Panc1 (cell line): Measurements from ENCODE around the gene ZNF462. TPM values are rescaled to one million over a fixed set of nuclear protein-coding genes. Genes with fewer than 3 reads are reported as not detected.

Source experiments
- ATAC-seq: fragments of 200-7000 bp; cut with Tn5 transposase; 2 replicates; pipeline ENCODE4 v1.9.1; 2020; ENCODE audit warnings: mild to moderate bottlenecking, moderate library complexity
- BruUV-seq: library from RNA; stranded (reverse); fragments of 400-500 nt; replicated peaks from 2 replicates; lab custom pipeline; 2021; lab: Mats Ljungman, UMichigan
- CTCF ChIA-PET: fragments of 300-600 bp; sonication (Branson Sonifier 250); formaldehyde crosslinking; loops from one replicate; lab custom pipeline; 2022; ENCODE audit warnings: antibody characterized with exemption; lab: Charles Lee
- POLR2A ChIA-PET: fragments of 300-600 bp; sonication (Branson Sonifier 250); formaldehyde crosslinking; loops from one replicate; lab custom pipeline; 2022; ENCODE audit warnings: antibody characterized with exemption; lab: Charles Lee
- DNase-seq: peaks from one replicate; pipeline ENCODE4 v3.0.0-alpha.2; 2010; ENCODE audit warnings: low read depth, low spot score
- H3K27ac ChIP-seq: 2 replicates; pipeline ENCODE4 v1.5.1; 2011; ENCODE audit warnings: mild to moderate bottlenecking, low read length, inconsistent platforms
- H3K27me3 ChIP-seq: fragments of 200-500 bp; sonication (Bioruptor generic); 2 replicates; pipeline ENCODE4 v1.6.0; 2014; ENCODE audit warnings: low read length, inconsistent platforms; ENCODE audit not compliant: control insufficient read depth, insufficient read depth
- H3K36me3 ChIP-seq: fragments of 200-500 bp; sonication (Bioruptor generic); 2 replicates; pipeline ENCODE4 v1.5.1; 2014; ENCODE audit warnings: inconsistent platforms, mild to moderate bottlenecking, low read length, moderate library complexity; ENCODE audit not compliant: control insufficient read depth, insufficient read depth
- H3K4me1 ChIP-seq: 2 replicates; pipeline ENCODE4 v1.5.1; 2011; ENCODE audit warnings: inconsistent platforms, mild to moderate bottlenecking, low read length, moderate library complexity; ENCODE audit not compliant: control insufficient read depth, insufficient read depth
- H3K4me3 ChIP-seq, 2 experiments: 2 replicates each; pipeline ENCODE4 v1.5.1; 2011 to 2012; ENCODE audit warnings: low read depth in 2 of 2, low read length in 2 of 2, mild to moderate bottlenecking in 2 of 2, inconsistent platforms in 1 of 2, moderate library complexity in 1 of 2
- H3K9me3 ChIP-seq: fragments of 200-500 bp; sonication (Bioruptor generic); 2 replicates; pipeline ENCODE4 v1.5.1; 2014; ENCODE audit warnings: low read depth, mild to moderate bottlenecking, inconsistent platforms, low read length, moderate library complexity; ENCODE audit not compliant: control insufficient read depth, insufficient read depth
- CTCF ChIP-seq: fragments of 450-650 bp; IDR thresholded peaks from 2 replicates; pipeline ENCODE4 v1.5.1; 2017; ENCODE audit warnings: mild to moderate bottlenecking
- POLR2AphosphoS5 ChIP-seq: IDR thresholded peaks from 2 replicates; pipeline ENCODE4 v1.6.1; 2012; ENCODE audit warnings: mild to moderate bottlenecking, low read depth, low read length, moderate library complexity
- SIN3A ChIP-seq: IDR thresholded peaks from 2 replicates; pipeline ENCODE4 v1.6.1; 2012; ENCODE audit warnings: low read depth, mild to moderate bottlenecking, low read length, moderate library complexity, borderline replicate concordance; ENCODE audit not compliant: insufficient read depth
- TCF7L2 ChIP-seq: IDR thresholded peaks from 2 replicates; pipeline ENCODE4 v1.6.1; 2011; ENCODE audit warnings: mild to moderate bottlenecking, low read depth, low read length, inconsistent platforms
- in situ Hi-C: cut with HindIII; loops from 2 replicates; pipeline ENCODE4 v1.10.0; 2016; ENCODE audit warnings: low sequenced_read_pairs, low pct_unique_long_range_greater_than_20kb
- intact Hi-C: fragments of 100-400 bp; cut with micrococcal nuclease; formaldehyde crosslinking; loops from one replicate; pipeline ENCODE4 v1.10.0; 2022; ENCODE audit not compliant: unreplicated experiment
- total RNA-seq: library from RNA; stranded (reverse); gene quantifications from one replicate; pipeline ENCODE4 v1.2.1, GENCODE V29; 2021; ENCODE audit not compliant: unreplicated experiment
- TF ChIP-seq, protein P1 (sequence below), 2 experiments: IDR thresholded peaks; 2 replicates each; pipeline ENCODE4 v1.6.1; 2011 to 2012; ENCODE audit warnings: low read depth in 2 of 2, control low read depth in 1 of 2, low read length in 1 of 2, mild to moderate bottlenecking in 1 of 2, moderate library complexity in 1 of 2; ENCODE audit not compliant: insufficient read depth in 1 of 2

The ZNF462 gene
- total RNA-seq, 1 experiment from 2014 or later, result 34.8 TPM

GRCh38 chr9:106868087-106868486, 5.1 kb downstream of the ZNF462 start:
- no peak overlapping the region for H3K27ac ChIP-seq
- intact Hi-C loops (loop anchor here (10.0 kb wide), 1 partner anchor 307 kb away; no protein-coding TSS in a partner anchor), in situ Hi-C loops (no loop called here)
- peaks cover 27% of the 10 kb centered on the region for H3K4me1 ChIP-seq
- H3K4me3 ChIP-seq, result no peak overlapping the region
- no TSS peak for BruUV-seq
- no peak for ATAC-seq
- POLR2A ChIA-PET, result no interaction called here
- CTCF ChIA-PET, result no interaction called here
- no peaks in the 10 kb centered on the region for H3K36me3 ChIP-seq
- TF ChIP-seq SIN3A, result no peak
- TF ChIP-seq, protein P1, sequence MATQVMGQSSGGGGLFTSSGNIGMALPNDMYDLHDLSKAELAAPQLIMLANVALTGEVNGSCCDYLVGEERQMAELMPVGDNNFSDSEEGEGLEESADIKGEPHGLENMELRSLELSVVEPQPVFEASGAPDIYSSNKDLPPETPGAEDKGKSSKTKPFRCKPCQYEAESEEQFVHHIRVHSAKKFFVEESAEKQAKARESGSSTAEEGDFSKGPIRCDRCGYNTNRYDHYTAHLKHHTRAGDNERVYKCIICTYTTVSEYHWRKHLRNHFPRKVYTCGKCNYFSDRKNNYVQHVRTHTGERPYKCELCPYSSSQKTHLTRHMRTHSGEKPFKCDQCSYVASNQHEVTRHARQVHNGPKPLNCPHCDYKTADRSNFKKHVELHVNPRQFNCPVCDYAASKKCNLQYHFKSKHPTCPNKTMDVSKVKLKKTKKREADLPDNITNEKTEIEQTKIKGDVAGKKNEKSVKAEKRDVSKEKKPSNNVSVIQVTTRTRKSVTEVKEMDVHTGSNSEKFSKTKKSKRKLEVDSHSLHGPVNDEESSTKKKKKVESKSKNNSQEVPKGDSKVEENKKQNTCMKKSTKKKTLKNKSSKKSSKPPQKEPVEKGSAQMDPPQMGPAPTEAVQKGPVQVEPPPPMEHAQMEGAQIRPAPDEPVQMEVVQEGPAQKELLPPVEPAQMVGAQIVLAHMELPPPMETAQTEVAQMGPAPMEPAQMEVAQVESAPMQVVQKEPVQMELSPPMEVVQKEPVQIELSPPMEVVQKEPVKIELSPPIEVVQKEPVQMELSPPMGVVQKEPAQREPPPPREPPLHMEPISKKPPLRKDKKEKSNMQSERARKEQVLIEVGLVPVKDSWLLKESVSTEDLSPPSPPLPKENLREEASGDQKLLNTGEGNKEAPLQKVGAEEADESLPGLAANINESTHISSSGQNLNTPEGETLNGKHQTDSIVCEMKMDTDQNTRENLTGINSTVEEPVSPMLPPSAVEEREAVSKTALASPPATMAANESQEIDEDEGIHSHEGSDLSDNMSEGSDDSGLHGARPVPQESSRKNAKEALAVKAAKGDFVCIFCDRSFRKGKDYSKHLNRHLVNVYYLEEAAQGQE (IDR thresholded peaks at IDR 0.05; ENCODE audit: insufficient read depth in 1 of 2, low read depth in 2 of 2, low read length in 1 of 2), result no peak
- TF ChIP-seq TCF7L2, result no peak
- no peak for TF ChIP-seq CTCF
- TF ChIP-seq POLR2AphosphoS5, result no peak
- DNase-seq, result no peak
- H3K27me3 ChIP-seq, result no peaks in the 10 kb centered on the region
- no peaks in the 10 kb centered on the region for H3K9me3 ChIP-seq

DNA sequence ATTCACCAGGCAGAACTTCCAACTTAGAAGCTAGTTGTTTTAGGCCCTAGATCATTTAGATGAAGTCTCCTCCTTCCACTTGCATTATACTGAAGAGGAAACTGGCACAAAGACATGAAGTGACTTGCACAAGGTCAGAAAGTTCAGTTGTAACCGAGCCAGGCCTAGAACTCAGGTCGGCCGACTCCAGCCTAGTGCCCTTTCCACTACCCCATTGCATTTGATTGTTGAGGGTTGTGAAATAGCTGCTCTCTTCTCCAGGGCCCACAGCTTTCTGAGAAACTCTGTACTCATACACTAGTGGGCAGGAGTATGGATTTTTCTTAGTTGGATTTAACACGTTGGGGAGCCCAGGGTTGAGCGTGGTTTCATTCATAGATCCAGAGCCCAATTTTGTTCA, 5.6 kb downstream of the ZNF462 start:
- intact Hi-C loops, result loop anchor here (10.0 kb wide), 1 partner anchor 306 kb away; no protein-coding TSS in a partner anchor

More for the DNA sequence above, 5.6 kb downstream of the ZNF462 start:
- BruUV-seq, result no TSS peak
- H3K27me3 ChIP-seq, result no peaks in the 10 kb centered on the region
- ChIA-PET CTCF (no interaction called here), POLR2A (no interaction called here)
- DNase-seq, result no peak
- no peaks in the 10 kb centered on the region for H3K36me3 ChIP-seq
- TF ChIP-seq TCF7L2 (no peak), POLR2AphosphoS5 (no peak), SIN3A (no peak), CTCF (no peak)
- TF ChIP-seq, protein P1 (IDR thresholded peaks at IDR 0.05; ENCODE audit: insufficient read depth in 1 of 2, low read depth in 2 of 2, low read length in 1 of 2), result no peak
- H3K27ac ChIP-seq, result no peak overlapping the region
- in situ Hi-C loops, result no loop called here
- H3K4me1 ChIP-seq, result peaks cover 27% of the 10 kb centered on the region
- ATAC-seq, result no peak
- H3K9me3 ChIP-seq, result no peaks in the 10 kb centered on the region
- no peak overlapping the region for H3K4me3 ChIP-seq
